ENCODE data around the gene ZNF398.

DNA sequence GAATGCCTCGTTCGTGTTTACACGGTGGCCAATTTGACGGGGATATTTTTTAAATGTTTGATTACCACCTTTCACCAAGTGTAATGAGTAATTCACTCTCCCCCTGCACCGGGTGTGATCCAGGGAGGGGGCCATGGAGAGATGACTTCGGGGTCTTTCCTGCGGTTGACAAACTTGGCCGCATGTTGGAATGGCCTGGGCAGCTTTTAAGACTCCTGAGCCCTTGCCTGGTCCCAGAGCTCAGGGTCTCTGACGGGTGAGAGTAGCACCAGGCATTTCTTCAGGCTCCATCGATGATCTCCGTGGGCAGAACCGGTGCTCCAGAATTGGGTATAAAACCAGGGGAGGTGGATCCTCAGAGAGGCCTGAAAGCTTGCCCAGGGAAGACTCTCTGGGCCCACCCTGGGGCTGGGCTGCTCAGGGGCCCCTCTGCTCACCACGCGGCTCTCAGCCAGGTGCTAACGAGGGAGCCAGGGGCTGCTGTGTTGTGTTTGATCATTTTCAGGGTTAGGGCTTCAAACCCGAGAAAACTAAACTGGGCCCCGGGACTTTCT, 49.0 kb downstream of the ZNF398 start:
- no peak for TF ChIP-seq YY1 (IDR thresholded peaks at IDR 0.05; ENCODE audit: insufficient read depth, insufficient read length)
- no peak for TF ChIP-seq ZNF274 (IDR thresholded peaks at IDR 0.05; ENCODE audit: low read depth, low read length)
- TF ChIP-seq SUZ12 (IDR thresholded peaks at IDR 0.05; ENCODE audit: extremely low read depth, insufficient read depth, insufficient read length), result no peak
